GDM1 (cell line): ENCODE data around the gene SNAP91.
"Not testable (repeated sequence)": the region's sequence is repeated elsewhere in the genome, so short reads cannot be mapped to it uniquely, and the experiment has no call there.

Source experiments
- DNase-seq: peaks from one replicate; lab custom pipeline; 2025; lab: John Stamatoyannopoulos, UW

The SNAP91 gene

GRCh38 chr6:83708970-83709747 lies at the start of gene SNAP91:
Gene SNAP91 (minus strand): TSS chr6:83709101. CDS start chr6:83707927, 1,174 bp downstream.
- no peak for DNase-seq

DNA sequence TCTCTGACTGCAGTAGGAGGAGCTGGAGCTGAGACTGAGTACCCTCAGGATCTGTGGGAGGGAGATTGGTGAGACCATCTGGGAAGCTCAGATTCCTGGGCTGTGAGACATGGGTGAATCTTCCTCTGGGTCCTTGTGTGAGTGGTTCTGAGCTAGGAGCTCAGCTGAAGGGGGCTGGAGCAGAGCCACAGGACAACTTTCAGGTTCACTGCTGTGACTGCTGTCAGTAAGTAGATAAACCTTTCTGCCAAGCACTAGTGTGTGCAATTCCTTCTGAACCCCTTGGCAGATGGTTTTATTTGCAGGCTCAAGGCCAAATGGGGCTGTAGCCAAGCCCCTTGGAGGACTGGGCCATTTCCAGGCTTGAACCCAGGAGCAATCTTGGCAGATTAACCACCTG lies 49.6 kb upstream of the SNAP91 start:
- DNase-seq: no peak

DNA sequence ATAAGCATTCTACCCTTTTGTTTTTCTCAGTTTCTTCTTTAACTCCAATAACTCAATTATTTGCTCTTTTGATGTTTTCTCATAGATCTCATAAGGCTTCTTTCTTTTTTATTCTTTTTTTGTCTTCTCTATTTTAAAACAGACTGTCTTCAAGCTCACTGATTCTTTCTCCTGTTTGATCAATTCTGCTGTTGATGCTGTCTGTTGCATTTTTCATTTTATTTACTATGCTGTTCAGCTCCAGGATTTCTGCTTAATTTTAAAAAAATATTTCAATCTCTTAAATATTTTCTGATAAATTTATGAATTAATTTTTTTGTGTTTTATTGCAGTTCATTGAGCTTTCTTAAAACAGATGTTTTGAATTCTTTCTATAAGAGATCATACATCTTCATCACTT lies 48.1 kb upstream of the SNAP91 start:
- DNase-seq: no peak

DNA sequence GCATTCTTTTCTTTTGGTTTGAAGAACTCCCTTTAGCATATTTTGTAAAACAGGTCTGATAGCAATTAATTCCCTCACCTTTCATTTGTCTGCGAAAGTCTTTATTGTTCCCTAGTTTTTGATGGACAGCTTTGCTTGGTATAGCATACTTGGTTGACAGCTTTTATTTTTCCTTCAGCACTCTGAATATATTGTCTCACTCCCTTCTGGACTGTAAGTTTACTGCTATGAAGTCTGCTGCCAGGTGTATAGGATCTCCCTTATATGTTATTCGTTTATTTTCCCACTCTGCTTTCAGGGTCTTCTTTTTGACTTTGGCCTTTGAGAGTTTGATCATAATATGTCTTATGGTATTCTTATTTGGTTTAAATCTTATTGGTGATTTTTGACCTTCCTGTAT lies 47.7 kb upstream of the SNAP91 start:
- no peak for DNase-seq

DNA sequence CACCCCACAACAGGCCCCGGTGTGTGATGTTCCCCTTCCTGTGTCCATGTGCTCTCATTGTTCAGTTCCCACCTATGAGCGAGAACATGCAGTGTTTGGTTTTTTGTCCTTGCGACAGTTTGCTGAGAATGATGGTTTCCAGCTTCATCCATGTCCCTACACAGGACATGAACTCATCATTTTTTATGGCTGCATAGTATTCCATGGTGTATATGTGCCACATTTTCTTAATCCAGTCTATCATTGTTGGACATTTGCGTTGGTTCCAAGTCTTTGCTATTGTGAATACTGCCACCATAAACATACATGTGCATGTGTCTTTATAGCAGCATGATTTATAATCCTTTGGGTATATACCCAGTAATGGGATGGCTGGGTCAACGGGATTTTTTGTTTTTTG lies 43.5 kb upstream of the SNAP91 start:
- not testable (repeated sequence) for DNase-seq

DNA sequence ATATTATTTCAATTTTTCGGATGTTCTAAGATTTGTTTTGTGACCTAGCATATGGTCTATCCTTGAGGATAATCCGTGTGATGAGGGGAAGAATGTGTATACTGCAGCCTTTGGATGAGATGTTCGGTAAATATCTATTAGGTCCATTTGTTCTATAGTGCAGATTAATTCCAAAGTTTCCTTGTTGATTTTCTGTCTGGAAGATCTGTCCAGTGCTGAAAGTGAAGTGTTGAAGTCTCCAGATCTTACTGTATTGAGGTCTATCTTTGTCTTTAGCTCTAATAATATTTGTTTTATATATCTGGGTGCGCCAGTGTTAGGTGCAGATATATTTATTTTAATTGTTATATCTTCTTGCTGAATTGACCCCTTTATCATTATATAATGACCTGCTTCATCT lies 32.2 kb upstream of the SNAP91 start:
- DNase-seq: no peak

DNA sequence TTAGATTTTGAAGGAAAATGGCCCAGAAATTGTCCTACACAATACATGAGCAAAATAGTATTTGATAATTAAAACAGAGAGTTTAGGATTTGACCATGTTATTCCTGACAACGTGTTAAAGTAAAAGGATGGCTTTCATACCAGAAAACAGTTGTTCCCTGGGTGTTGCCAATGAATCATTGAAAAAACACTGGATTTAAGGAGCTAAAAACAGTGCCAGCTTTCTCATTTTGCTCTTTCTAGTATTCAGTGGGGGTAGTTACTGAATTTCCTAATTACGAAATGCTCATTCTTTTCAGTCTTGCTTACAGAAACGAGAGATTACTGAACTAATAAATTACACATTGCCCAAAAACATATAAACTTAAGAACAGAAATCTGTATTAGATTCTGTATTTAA lies 26.6 kb upstream of the SNAP91 start:
- no peak for DNase-seq

GRCh38 chr6:83729871-83730270 lies 21.0 kb upstream of the SNAP91 start:
- DNase-seq: no peak

GRCh38 chr6:83722876-83723275 lies 14.0 kb upstream of the SNAP91 start:
- no peak for DNase-seq

GRCh38 chr6:83717809-83718208 lies 8.9 kb upstream of the SNAP91 start:
- no peak for DNase-seq

DNA sequence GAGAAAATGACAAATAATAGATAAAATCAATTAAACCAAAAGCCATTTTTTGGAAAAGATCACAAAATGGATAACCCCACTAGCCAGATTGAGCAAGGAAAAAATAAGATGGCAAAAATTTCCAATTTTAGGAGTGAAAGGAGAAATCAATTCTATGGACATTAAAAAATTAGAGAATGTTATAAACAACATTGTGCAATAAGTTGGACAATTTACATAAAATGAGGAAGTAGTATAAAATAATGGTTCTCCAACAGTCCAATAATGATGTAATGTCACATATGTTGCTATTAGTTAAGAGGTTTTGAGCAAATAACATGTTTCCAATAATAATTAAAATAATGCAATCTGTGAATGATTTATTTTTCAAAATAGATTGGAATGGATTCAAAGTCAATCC lies 3.1 kb upstream of the SNAP91 start:
- no peak for DNase-seq

DNA sequence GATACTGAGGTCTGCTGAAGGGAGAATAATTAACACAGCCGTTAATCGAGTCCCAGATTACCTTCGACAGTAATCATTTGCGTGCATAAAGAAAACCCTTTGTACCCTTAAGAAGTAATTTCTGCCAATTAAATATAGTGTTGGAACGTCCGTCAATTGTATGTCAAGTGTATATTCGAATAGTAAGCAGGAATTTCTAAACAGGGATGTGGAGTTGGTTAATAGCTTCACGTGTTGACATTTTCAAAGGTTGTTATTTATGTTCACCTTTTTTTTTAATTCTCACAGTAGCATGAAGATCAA lies 798 bp upstream of the SNAP91 start:
- DNase-seq: no peak

GRCh38 chr6:83708546-83708969 lies 343 bp downstream of the SNAP91 start:
- DNase-seq: no peak

- no peak for DNase-seq
Observed at GRCh38 chr6:83707829-83708545, 914 bp downstream of the SNAP91 start.

DNA sequence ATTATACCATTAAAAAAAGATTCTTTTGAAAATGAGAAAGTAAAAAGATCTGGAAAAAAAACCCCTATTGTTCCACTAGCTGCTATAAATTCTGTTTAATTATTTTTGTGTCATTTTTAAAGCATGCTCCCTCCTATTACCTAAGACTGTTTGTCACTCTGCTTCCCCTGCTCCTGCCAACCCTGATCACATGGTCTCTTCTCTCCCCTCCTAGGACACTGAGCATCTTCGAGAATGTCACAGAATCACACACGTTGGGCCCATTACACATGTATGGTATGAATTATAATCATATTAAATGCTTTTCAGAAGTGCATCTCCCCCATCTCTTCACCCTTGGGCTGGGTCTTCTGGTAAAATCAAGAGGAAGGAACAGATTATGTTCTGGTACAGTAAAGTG lies 6.2 kb downstream of the SNAP91 start:
- no peak for DNase-seq

DNA sequence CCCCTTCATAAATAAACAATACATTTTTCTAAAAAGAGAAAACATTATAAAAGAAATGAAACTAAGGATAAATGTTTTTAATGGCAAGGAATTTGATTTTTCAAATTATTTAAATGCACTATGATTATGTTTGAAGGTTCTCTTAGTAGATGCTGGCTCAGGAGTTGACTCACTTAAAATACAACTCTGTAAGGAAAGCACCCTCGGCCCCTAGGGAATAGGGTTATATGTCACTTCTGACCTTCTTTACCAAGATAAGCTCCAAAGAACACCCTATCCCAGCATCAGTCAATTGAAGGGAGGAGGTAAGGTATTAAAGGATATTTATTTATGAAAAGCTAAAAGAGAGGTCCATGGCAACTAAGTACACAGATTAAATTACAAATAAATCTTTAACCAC lies 6.8 kb downstream of the SNAP91 start:
- DNase-seq: no peak

GRCh38 chr6:83696674-83697073 lies 12.2 kb downstream of the SNAP91 start:
- no peak for DNase-seq

GRCh38 chr6:83685481-83685880 lies 23.4 kb downstream of the SNAP91 start:
- no peak for DNase-seq

GRCh38 chr6:83677791-83678190 lies 31.1 kb downstream of the SNAP91 start:
- no peak for DNase-seq

DNA sequence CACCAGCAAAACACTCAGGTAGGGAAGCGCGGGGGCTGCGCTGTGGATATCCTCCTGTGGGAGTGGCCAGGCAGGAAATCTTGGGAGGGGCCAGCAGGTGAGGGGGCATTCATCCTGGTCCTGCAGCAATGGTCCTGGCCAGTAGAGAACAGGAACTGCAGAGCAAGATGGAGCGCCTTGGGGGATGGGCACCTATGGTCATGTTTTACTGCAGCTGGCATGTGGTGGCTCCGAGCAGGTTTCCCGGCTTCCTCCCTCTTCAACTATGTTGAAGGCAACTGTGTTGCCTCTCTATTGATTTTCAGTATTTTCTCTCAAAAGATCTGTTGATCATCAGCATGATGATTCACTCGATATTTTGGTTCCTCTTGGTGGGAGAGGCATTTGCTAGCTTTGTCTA lies 70.9 kb downstream of the SNAP91 start:
- DNase-seq: no peak

GRCh38 chr6:83636800-83637199 lies 72.1 kb downstream of the SNAP91 start:
- DNase-seq: no peak

- no peak for DNase-seq
Observed at GRCh38 chr6:83633609-83634008, 75.3 kb downstream of the SNAP91 start.

DNA sequence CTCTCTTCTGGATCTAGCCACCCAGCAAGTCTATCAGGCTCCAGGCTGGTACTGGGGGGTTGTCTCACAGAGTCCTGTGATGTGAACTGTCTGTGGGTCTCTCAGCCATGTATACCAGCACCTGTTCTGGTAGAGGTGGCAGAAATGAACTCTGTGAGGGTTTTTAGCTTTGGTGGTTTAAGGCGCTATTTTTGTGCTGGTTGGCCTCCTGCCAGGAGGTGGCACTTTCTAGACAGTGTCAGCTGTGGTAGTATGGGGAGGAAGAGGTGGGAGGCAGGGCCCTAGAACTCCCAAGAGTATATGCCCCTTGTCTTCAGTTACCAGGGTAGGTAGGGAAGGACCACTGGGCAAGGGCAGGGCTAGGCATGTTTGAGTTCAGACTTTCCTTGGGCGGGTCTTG lies 75.8 kb downstream of the SNAP91 start:
- no peak for DNase-seq

DNA sequence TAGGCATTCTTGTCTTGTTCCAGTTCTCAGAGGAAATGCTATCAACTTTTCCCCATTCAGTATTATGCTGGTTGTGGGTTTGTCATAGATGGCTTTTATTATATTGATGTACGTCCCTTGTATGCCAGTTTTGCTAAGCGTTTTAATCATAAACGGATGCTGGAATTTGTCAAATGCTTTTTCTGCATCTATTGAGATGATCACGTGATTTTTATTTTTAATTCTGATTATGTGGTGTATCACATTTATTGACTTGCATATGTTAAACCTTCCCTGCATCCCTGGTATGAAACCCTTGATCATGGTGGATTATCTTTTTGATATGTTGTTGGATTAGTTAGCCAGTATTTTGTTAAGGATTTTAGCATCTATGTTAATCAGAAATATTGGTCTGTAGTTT lies 79.0 kb downstream of the SNAP91 start:
- not testable (repeated sequence) for DNase-seq
